ENCODE data around the gene SPATS2L. TPM values are rescaled to one million over a fixed set of nuclear protein-coding genes. Genes with fewer than 3 reads are reported as not detected.

Gene SPATS2L
- total RNA-seq, 1 donor from 2014 or later = 65.6 TPM

- H3K9me3 ChIP-seq = no peaks in the 10 kb centered on the region
- no peak for DNase-seq (ENCODE audit: extremely low spot score in 2 of 2)
- no peak for TF ChIP-seq POLR2A (IDR thresholded peaks at IDR 0.05)
- peak in 1 of 2 donors; percentile 87 for TF ChIP-seq POLR2AphosphoS5 (IDR thresholded peaks at IDR 0.05; ENCODE audit: insufficient read depth in 1 of 2, low read depth in 1 of 2)
These were observed 77.1 kb downstream of the SPATS2L start for GRCh38 chr2:200383380-200384110.

GRCh38 chr2:200385063-200385635, 78.7 kb downstream of the SPATS2L start:
- intact Hi-C loops (cut with DNase I) = no loop called here
- no peak for DNase-seq (ENCODE audit: extremely low spot score in 2 of 2)
- no peak overlapping the region for H3K4me3 ChIP-seq
- H3K4me1 ChIP-seq = peaks cover 29% of the 10 kb centered on the region
- peaks cover 0 to 9% of the 10 kb centered on the region in 2 donors for H3K36me3 ChIP-seq
- TF ChIP-seq POLR2AphosphoS5 (IDR thresholded peaks at IDR 0.05; ENCODE audit: insufficient read depth in 1 of 2, low read depth in 1 of 2) = no peak
- TF ChIP-seq POLR2A (IDR thresholded peaks at IDR 0.05) = no peak
- TF ChIP-seq CTCF (IDR thresholded peaks at IDR 0.05) = no peak
- H3K9me3 ChIP-seq = no peaks in the 10 kb centered on the region
- H3K27me3 ChIP-seq = no peaks in the 10 kb centered on the region
- H3K27ac ChIP-seq = no peak overlapping the region

More at GRCh38 chr2:200383380-200384110, 77.1 kb downstream of the SPATS2L start:
- peaks cover 43% of the 10 kb centered on the region for H3K4me1 ChIP-seq
- peak overlapping the region; percentile 40 for H3K27ac ChIP-seq
- H3K36me3 ChIP-seq = no peaks in the 10 kb centered on the region
- peak overlapping the region; percentile 1 to 13 for H3K4me3 ChIP-seq
- no peaks in the 10 kb centered on the region for H3K27me3 ChIP-seq
- intact Hi-C loops (cut with DNase I) = no loop called here

GRCh38 chr2:200393191-200393590, 86.7 kb downstream of the SPATS2L start:
- Histone ChIP-seq H3K27me3 (no peaks in the 10 kb centered on the region), H3K4me1 (no peaks in the 10 kb centered on the region), H3K4me3 (no peak overlapping the region), H3K9me3 (no peaks in the 10 kb centered on the region), H3K36me3 (peaks cover 0 to 11% of the 10 kb centered on the region in 2 donors), H3K27ac (no peak overlapping the region)
- TF ChIP-seq CTCF (IDR thresholded peaks at IDR 0.05) (no peak), POLR2AphosphoS5 (IDR thresholded peaks at IDR 0.05; ENCODE audit: insufficient read depth in 1 of 2, low read depth in 1 of 2) (no peak), POLR2A (IDR thresholded peaks at IDR 0.05) (no peak)
- intact Hi-C loops (cut with DNase I) = no loop called here
- DNase-seq (ENCODE audit: extremely low spot score in 2 of 2) = no peak

GRCh38 chr2:200394045-200394444, 87.6 kb downstream of the SPATS2L start:
- no peak overlapping the region for H3K27ac ChIP-seq
- DNase-seq (ENCODE audit: extremely low spot score in 2 of 2) = no peak
- no peaks in the 10 kb centered on the region for H3K4me1 ChIP-seq
- H3K4me3 ChIP-seq = no peak overlapping the region
- H3K27me3 ChIP-seq = no peaks in the 10 kb centered on the region
- no peaks in the 10 kb centered on the region for H3K9me3 ChIP-seq
- intact Hi-C loops (cut with DNase I) = no loop called here
- TF ChIP-seq POLR2AphosphoS5 (IDR thresholded peaks at IDR 0.05; ENCODE audit: insufficient read depth in 1 of 2, low read depth in 1 of 2) (no peak), POLR2A (IDR thresholded peaks at IDR 0.05) (no peak), CTCF (IDR thresholded peaks at IDR 0.05) (no peak)
- H3K36me3 ChIP-seq = peaks cover 0 to 11% of the 10 kb centered on the region in 2 donors

- Histone ChIP-seq H3K4me1 (no peaks in the 10 kb centered on the region), H3K9me3 (no peaks in the 10 kb centered on the region), H3K4me3 (no peak overlapping the region), H3K36me3 (no peaks in the 10 kb centered on the region), H3K27me3 (no peaks in the 10 kb centered on the region), H3K27ac (no peak overlapping the region)
- TF ChIP-seq POLR2AphosphoS5 (IDR thresholded peaks at IDR 0.05; ENCODE audit: insufficient read depth in 1 of 2, low read depth in 1 of 2) = no peak
- no peak for TF ChIP-seq CTCF (IDR thresholded peaks at IDR 0.05)
- no peak for TF ChIP-seq POLR2A (IDR thresholded peaks at IDR 0.05)
- intact Hi-C loops (cut with DNase I) = no loop called here
- no peak for DNase-seq (ENCODE audit: extremely low spot score in 2 of 2)
These were observed 90.3 kb downstream of the SPATS2L start for GRCh38 chr2:200396781-200397242.
